GM18517 (cell line): ENCODE results near the gene EFL1.

Source experiments
- ATAC-seq: cut with Tn5 transposase; IDR thresholded peaks from one replicate; pipeline ENCODE4 v1.9.1; 2021; ENCODE audit warnings: mild to moderate bottlenecking, moderate library complexity; ENCODE audit not compliant: unreplicated experiment

The EFL1 gene

GRCh38 chr15:82128401-82129148, 134.0 kb downstream of the EFL1 start:
- no peak for ATAC-seq

- no peak for ATAC-seq
Observed at GRCh38 chr15:82127581-82127980, 135.0 kb downstream of the EFL1 start.

- no peak for ATAC-seq
Observed at GRCh38 chr15:82126346-82126745, 136.2 kb downstream of the EFL1 start.

- no peak for ATAC-seq
Observed at GRCh38 chr15:82124331-82125263, 137.9 kb downstream of the EFL1 start.

GRCh38 chr15:82122746-82123400, 139.7 kb downstream of the EFL1 start:
- no peak for ATAC-seq

GRCh38 chr15:82118040-82118439, 144.5 kb downstream of the EFL1 start:
- ATAC-seq, result no peak

- ATAC-seq, result no peak
Observed at GRCh38 chr15:82117296-82117695, 145.2 kb downstream of the EFL1 start.

- ATAC-seq, result no peak
Observed at GRCh38 chr15:82114660-82115059, 147.9 kb downstream of the EFL1 start.

GRCh38 chr15:82113106-82113715, 149.3 kb downstream of the EFL1 start:
- no peak for ATAC-seq

- ATAC-seq, result no peak
Observed at GRCh38 chr15:82111918-82112317, 150.6 kb downstream of the EFL1 start.

GRCh38 chr15:82110144-82110543, 152.4 kb downstream of the EFL1 start:
- no peak for ATAC-seq

GRCh38 chr15:82108489-82109078, 153.9 kb downstream of the EFL1 start:
- peak; percentile 74 for ATAC-seq

GRCh38 chr15:82106679-82107078, 155.9 kb downstream of the EFL1 start:
- ATAC-seq, result no peak

- ATAC-seq, result no peak
Observed at GRCh38 chr15:82105451-82106215, 156.9 kb downstream of the EFL1 start.

GRCh38 chr15:82103468-82103867, 159.1 kb downstream of the EFL1 start:
- ATAC-seq, result no peak

- no peak for ATAC-seq
Observed at GRCh38 chr15:82100111-82100929, 162.2 kb downstream of the EFL1 start.

GRCh38 chr15:82098674-82099073, 163.9 kb downstream of the EFL1 start:
- no peak for ATAC-seq

GRCh38 chr15:82095803-82096202, 166.7 kb downstream of the EFL1 start:
- no peak for ATAC-seq

- no peak for ATAC-seq
Observed at GRCh38 chr15:82093774-82094211, 168.7 kb downstream of the EFL1 start.
